ENCODE measurements around the gene HAUS3.
A peak's percentile ranks its signal among the peaks of the same experiment; 100 is the strongest.

Gene HAUS3

GRCh38 chr4:2288051-2288541 lies 46.2 kb upstream of the HAUS3 start:
- Histone ChIP-seq H3K36me3 (no peaks in the 10 kb centered on the region), H3K9me3 (no peaks in the 10 kb centered on the region), H3K27me3 (no peaks in the 10 kb centered on the region), H3K4me3 (no peak overlapping the region), H3K4me1 (no peaks in the 10 kb centered on the region), H3K27ac (no peak overlapping the region)
- intact Hi-C loops (cut with DNase I; ENCODE audit: low total_unique reads): no loop called here
- peak in 1 of 2 donors; percentile 9 for DNase-seq
- TF ChIP-seq CTCF (IDR thresholded peaks at IDR 0.05): no peak

GRCh38 chr4:2287594-2287915 lies 45.6 kb upstream of the HAUS3 start:
- no peaks in the 10 kb centered on the region for H3K4me1 ChIP-seq
- H3K9me3 ChIP-seq: no peaks in the 10 kb centered on the region
- intact Hi-C loops (cut with DNase I; ENCODE audit: low total_unique reads): no loop called here
- no peak for TF ChIP-seq CTCF (IDR thresholded peaks at IDR 0.05)
- peak; percentile 10 to 37 for DNase-seq
- H3K36me3 ChIP-seq: no peaks in the 10 kb centered on the region
- no peak overlapping the region for H3K4me3 ChIP-seq
- no peak overlapping the region for H3K27ac ChIP-seq
- no peaks in the 10 kb centered on the region for H3K27me3 ChIP-seq

DNA sequence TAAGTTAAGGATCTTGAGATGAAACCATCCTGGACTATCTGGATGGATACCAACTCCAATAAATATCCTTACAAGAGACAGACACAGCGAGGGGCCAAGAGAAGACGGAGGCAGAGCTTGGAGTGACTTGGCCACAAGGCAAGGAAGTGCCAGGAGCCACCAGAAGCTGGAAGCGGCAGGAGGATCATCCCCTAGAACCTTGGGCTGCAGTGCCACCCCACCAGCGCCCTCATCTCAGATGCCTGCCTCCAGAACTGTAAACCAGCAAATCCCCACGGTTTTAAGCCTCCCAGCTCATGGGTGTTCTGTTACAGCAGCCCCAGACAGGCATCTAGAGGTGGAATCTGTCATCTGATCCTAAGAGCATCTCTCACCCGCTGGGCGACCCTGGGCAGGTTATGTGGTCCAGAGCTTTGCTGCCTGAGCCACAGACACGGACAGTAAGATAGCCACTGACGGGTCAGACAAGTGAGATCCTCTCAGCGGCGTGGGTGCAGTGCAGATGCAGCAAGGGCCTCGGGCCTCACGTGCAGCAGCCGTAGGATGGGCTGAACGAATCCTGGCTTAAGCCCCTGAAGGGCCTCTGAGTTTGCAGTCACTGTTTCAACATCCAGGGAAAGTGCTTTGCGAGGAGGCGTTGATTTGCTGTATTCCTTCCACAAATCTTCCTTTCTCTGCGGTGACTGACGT lies 45.1 kb upstream of the HAUS3 start:
- DNase-seq: peak; percentile 16 to 48
- no peak overlapping the region for H3K27ac ChIP-seq
- no peaks in the 10 kb centered on the region for H3K4me1 ChIP-seq
- no peak for TF ChIP-seq CTCF (IDR thresholded peaks at IDR 0.05)
- no peaks in the 10 kb centered on the region for H3K9me3 ChIP-seq
- H3K27me3 ChIP-seq: no peaks in the 10 kb centered on the region
- H3K36me3 ChIP-seq: no peaks in the 10 kb centered on the region
- intact Hi-C loops (cut with DNase I; ENCODE audit: low total_unique reads): no loop called here
- H3K4me3 ChIP-seq: no peak overlapping the region

DNA sequence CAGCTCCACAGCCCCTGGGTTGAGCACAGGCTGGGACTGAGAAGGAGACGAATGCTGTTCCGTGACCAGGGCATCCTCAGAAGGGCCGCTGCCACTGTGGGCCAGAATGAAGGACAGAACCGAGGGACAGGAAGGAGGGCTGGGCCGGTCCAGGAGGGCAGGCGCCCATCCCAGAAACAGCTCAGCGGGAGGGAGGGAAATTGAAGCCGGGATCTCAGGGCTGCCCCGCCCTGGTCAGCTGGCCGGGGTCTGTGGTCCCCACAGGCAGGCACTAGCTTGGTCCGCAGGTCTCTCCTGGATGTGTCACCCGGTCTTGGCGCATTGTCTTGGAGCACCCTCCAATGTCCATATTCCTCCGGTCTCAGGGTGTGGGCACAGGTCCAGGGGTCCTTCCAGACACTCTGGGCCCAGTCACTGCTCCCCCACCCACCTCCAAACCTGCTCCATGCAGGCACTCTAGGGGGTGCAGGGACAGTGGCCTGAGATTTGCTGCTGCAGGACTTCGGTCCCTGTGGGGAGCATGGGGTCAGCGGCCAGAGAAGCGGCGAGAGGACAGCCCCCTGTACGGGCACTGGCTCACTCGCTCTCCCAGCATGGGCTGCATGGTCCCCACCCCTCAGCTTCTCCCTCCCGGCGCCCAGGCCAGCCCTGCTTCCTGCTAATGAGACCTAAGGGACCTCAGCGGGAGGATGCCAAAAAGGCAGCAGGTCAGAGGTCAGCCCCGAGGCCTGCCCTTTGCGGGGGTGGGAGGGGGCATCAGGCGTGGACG lies 43.9 kb upstream of the HAUS3 start:
- DNase-seq: peak; percentile 9 to 46
- no peaks in the 10 kb centered on the region for H3K36me3 ChIP-seq
- no peaks in the 10 kb centered on the region for H3K9me3 ChIP-seq
- H3K27me3 ChIP-seq: no peaks in the 10 kb centered on the region
- no peak for TF ChIP-seq CTCF (IDR thresholded peaks at IDR 0.05)
- intact Hi-C loops (cut with DNase I; ENCODE audit: low total_unique reads): no loop called here
- H3K27ac ChIP-seq: no peak overlapping the region
- H3K4me1 ChIP-seq: no peaks in the 10 kb centered on the region
- no peak overlapping the region for H3K4me3 ChIP-seq

GRCh38 chr4:2284934-2285612 lies 43.2 kb upstream of the HAUS3 start:
- H3K4me1 ChIP-seq: no peaks in the 10 kb centered on the region
- no peaks in the 10 kb centered on the region for H3K27me3 ChIP-seq
- no peaks in the 10 kb centered on the region for H3K36me3 ChIP-seq
- no peaks in the 10 kb centered on the region for H3K9me3 ChIP-seq
- DNase-seq: peak; percentile 13 to 25
- intact Hi-C loops (cut with DNase I; ENCODE audit: low total_unique reads): no loop called here
- TF ChIP-seq CTCF (IDR thresholded peaks at IDR 0.05): no peak
- H3K4me3 ChIP-seq: no peak overlapping the region
- no peak overlapping the region for H3K27ac ChIP-seq
